Measurements from ENCODE around the gene CDK18.

CDK18 gene

DNA sequence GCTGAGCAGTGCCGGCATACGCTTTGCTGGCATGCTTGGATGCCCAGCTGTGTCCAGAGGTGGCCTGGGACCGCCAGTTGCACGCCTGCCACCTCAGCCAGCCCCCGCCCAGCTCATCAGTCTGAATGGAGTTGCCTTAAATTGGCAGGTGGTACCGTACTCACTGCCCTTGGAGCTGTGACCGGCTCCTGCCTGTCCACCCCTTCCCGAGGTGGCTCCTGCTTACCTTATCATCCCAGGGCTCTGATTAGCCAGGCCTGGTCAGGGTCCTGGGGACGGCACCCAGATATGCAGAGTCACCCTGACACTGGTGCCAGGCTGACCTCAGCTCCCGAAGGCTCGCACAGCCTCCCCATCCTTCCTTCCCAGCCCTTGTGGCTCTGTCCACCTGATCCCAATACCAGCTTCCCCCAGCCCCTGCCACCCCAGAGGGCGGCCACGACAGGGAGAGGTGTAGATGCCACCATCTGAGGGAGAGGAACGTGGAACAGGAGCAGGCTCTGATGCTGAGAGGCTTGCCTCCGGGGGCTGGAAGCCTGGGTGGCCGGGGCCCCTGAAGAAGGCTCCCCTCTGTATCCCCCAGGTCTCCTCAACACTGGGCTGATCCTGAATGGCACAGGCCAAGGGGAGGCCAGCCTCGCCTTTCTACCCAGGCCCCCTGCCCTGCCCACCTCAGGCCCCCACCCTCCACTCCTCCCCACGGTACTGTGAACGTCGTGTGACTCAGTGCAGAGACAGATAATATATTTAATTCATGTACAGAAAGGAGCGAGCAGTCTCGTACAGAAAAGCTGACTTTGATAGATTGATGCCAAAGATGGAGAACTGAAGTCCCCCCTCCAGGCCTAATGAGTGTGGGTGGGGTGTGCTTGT lies 27.8 kb downstream of the CDK18 start:
- Histone ChIP-seq H3K27me3 (ENCODE audit: control insufficient read depth in 1 of 2, insufficient read depth in 1 of 2, low read length in 2 of 2) (peaks cover 49 to 60% of the 10 kb centered on the region in 2 experiments), H3K36me3 (ENCODE audit: control insufficient read depth in 1 of 2, insufficient read depth in 2 of 2, low read depth in 1 of 2, low read length in 2 of 2) (no peaks in the 10 kb centered on the region), H3K4me3 (ENCODE audit: insufficient read depth in 1 of 2, low read depth in 1 of 2, low read length in 2 of 2) (no peak overlapping the region), H3K4me1 (ENCODE audit: control insufficient read depth, insufficient read depth, low read depth, low read length) (peaks cover 8% of the 10 kb centered on the region), H2AFZ (ENCODE audit: low read depth, low read length) (no peak overlapping the region), H3K79me1 (replicated peaks; ENCODE audit: low read length, poor library complexity, severe bottlenecking) (no peaks in the 10 kb centered on the region), H3K9ac (ENCODE audit: low read length) (no peak overlapping the region), H3K4ac (ENCODE audit: low read depth in 1 of 2, low read length in 2 of 2) (no peak overlapping the region), H4K8ac (ENCODE audit: low read length) (no peak overlapping the region), H2BK5ac (ENCODE audit: low read depth, low read length, poor library complexity, severe bottlenecking) (no peak overlapping the region), H3K4me2 (ENCODE audit: low read length, poor library complexity, severe bottlenecking) (no peak overlapping the region), H3K14ac (ENCODE audit: low read length in 2 of 2) (no peak overlapping the region), H3K9me3 (ENCODE audit: control insufficient read depth, low read length) (no peaks in the 10 kb centered on the region), H2BK15ac (ENCODE audit: low read depth, poor library complexity, severe bottlenecking) (no peak overlapping the region), H2BK120ac (ENCODE audit: low read depth, low read length) (no peak overlapping the region), H2BK12ac (ENCODE audit: low read length in 2 of 2) (no peak overlapping the region), H3K23ac (ENCODE audit: low read length in 2 of 2) (peak overlapping the region in 1 of 2 experiments; percentile 15), H3K18ac (ENCODE audit: low read depth in 1 of 2, low read length in 2 of 2) (no peak overlapping the region), H4K91ac (ENCODE audit: low read length) (no peak overlapping the region), H3K27ac (ENCODE audit: low read length, poor library complexity, severe bottlenecking) (no peak overlapping the region), H2AK5ac (ENCODE audit: low read length, severe bottlenecking) (no peak overlapping the region)
- WGBS, result 87% methylated on average over 19 of the region's 22 CpGs
- DNase-seq, result no peak

- no peak for DNase-seq
- 78% methylated on average over 11 of the region's 12 CpGs for WGBS
- no peak overlapping the region for H2BK15ac ChIP-seq (ENCODE audit: low read depth, poor library complexity, severe bottlenecking)
- H2BK120ac ChIP-seq (ENCODE audit: low read depth, low read length), result no peak overlapping the region
- H3K14ac ChIP-seq (ENCODE audit: low read length in 2 of 2), result no peak overlapping the region
- no peak overlapping the region for H3K18ac ChIP-seq (ENCODE audit: low read depth in 1 of 2, low read length in 2 of 2)
- H3K9me3 ChIP-seq (ENCODE audit: control insufficient read depth, low read length), result no peaks in the 10 kb centered on the region
- no peak overlapping the region for H3K4me2 ChIP-seq (ENCODE audit: low read length, poor library complexity, severe bottlenecking)
- H3K27me3 ChIP-seq (ENCODE audit: control insufficient read depth in 1 of 2, insufficient read depth in 1 of 2, low read length in 2 of 2), result peaks cover 40 to 54% of the 10 kb centered on the region in 2 experiments
- no peak overlapping the region for H3K4me3 ChIP-seq (ENCODE audit: insufficient read depth in 1 of 2, low read depth in 1 of 2, low read length in 2 of 2)
- no peak overlapping the region for H3K9ac ChIP-seq (ENCODE audit: low read length)
- peaks cover 8% of the 10 kb centered on the region for H3K4me1 ChIP-seq (ENCODE audit: control insufficient read depth, insufficient read depth, low read depth, low read length)
- no peak overlapping the region for H2BK5ac ChIP-seq (ENCODE audit: low read depth, low read length, poor library complexity, severe bottlenecking)
- H3K79me1 ChIP-seq (replicated peaks; ENCODE audit: low read length, poor library complexity, severe bottlenecking), result no peaks in the 10 kb centered on the region
- H2AFZ ChIP-seq (ENCODE audit: low read depth, low read length), result no peak overlapping the region
- no peak overlapping the region for H3K27ac ChIP-seq (ENCODE audit: low read length, poor library complexity, severe bottlenecking)
- H3K4ac ChIP-seq (ENCODE audit: low read depth in 1 of 2, low read length in 2 of 2), result no peak overlapping the region
- H3K36me3 ChIP-seq (ENCODE audit: control insufficient read depth in 1 of 2, insufficient read depth in 2 of 2, low read depth in 1 of 2, low read length in 2 of 2), result no peaks in the 10 kb centered on the region
- no peak overlapping the region for H3K23ac ChIP-seq (ENCODE audit: low read length in 2 of 2)
- H4K91ac ChIP-seq (ENCODE audit: low read length), result no peak overlapping the region
- no peak overlapping the region for H2AK5ac ChIP-seq (ENCODE audit: low read length, severe bottlenecking)
- no peak overlapping the region for H4K8ac ChIP-seq (ENCODE audit: low read length)
- H2BK12ac ChIP-seq (ENCODE audit: low read length in 2 of 2), result no peak overlapping the region
These were observed 28.7 kb downstream of the CDK18 start for GRCh38 chr1:205532996-205533735.

DNA sequence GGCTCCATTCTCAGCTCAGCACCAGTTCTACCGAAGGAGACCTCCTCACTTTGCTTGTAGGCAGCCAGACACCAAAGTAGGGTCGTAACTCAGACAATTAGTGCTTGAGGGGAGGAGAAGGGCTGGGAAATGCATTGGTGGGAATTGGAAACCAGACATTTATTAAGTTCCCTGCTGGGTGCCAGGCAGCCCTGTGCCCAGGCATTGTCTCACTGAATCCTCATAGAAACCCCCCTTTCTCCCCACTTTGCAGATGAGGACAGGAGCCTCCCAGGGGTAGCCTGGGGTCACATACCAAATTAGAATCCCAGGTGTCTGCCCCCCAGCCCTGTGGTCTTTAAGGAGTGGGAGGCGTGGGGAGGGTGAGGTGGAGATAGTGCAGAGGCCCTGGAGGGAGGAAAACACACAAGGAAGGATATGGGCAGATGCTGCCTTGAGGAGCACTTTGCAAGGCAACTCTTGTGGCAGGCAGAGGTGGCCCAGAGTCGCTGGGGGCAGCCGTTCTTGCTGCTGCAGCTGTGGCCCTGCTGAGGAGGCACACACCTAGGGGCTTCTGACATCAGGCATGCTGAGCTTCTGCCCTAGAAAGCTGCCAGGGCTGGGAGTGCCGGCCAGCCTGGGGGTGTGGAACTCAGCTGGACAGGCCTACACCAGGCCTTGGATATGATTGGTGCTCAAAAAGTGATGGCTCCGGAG lies 29.4 kb downstream of the CDK18 start:
- H2BK120ac ChIP-seq (ENCODE audit: low read depth, low read length), result no peak overlapping the region
- H3K4me1 ChIP-seq (ENCODE audit: control insufficient read depth, insufficient read depth, low read depth, low read length), result peaks cover 4% of the 10 kb centered on the region
- H3K9me3 ChIP-seq (ENCODE audit: control insufficient read depth, low read length), result no peaks in the 10 kb centered on the region
- H3K36me3 ChIP-seq (ENCODE audit: control insufficient read depth in 1 of 2, insufficient read depth in 2 of 2, low read depth in 1 of 2, low read length in 2 of 2), result no peaks in the 10 kb centered on the region
- no peak overlapping the region for H4K91ac ChIP-seq (ENCODE audit: low read length)
- H3K4me3 ChIP-seq (ENCODE audit: insufficient read depth in 1 of 2, low read depth in 1 of 2, low read length in 2 of 2), result no peak overlapping the region
- H3K14ac ChIP-seq (ENCODE audit: low read length in 2 of 2), result no peak overlapping the region
- H2AFZ ChIP-seq (ENCODE audit: low read depth, low read length), result no peak overlapping the region
- H3K79me1 ChIP-seq (replicated peaks; ENCODE audit: low read length, poor library complexity, severe bottlenecking), result no peaks in the 10 kb centered on the region
- H2BK5ac ChIP-seq (ENCODE audit: low read depth, low read length, poor library complexity, severe bottlenecking), result no peak overlapping the region
- H3K18ac ChIP-seq (ENCODE audit: low read depth in 1 of 2, low read length in 2 of 2), result no peak overlapping the region
- H2BK12ac ChIP-seq (ENCODE audit: low read length in 2 of 2), result no peak overlapping the region
- H3K27me3 ChIP-seq (ENCODE audit: control insufficient read depth in 1 of 2, insufficient read depth in 1 of 2, low read length in 2 of 2), result peaks cover 34 to 56% of the 10 kb centered on the region in 2 experiments
- H3K23ac ChIP-seq (ENCODE audit: low read length in 2 of 2), result no peak overlapping the region
- no peak overlapping the region for H3K4me2 ChIP-seq (ENCODE audit: low read length, poor library complexity, severe bottlenecking)
- no peak for DNase-seq
- no peak overlapping the region for H3K4ac ChIP-seq (ENCODE audit: low read depth in 1 of 2, low read length in 2 of 2)
- 78% methylated on average over 6 of the region's 7 CpGs for WGBS
- H2AK5ac ChIP-seq (ENCODE audit: low read length, severe bottlenecking), result no peak overlapping the region
- no peak overlapping the region for H3K9ac ChIP-seq (ENCODE audit: low read length)
- no peak overlapping the region for H4K8ac ChIP-seq (ENCODE audit: low read length)
- no peak overlapping the region for H3K27ac ChIP-seq (ENCODE audit: low read length, poor library complexity, severe bottlenecking)
- no peak overlapping the region for H2BK15ac ChIP-seq (ENCODE audit: low read depth, poor library complexity, severe bottlenecking)
